NCI-H2227 treated with DMSO at 0.1 percent for 48 hours (cell line): Measurements from ENCODE around the gene NPAS3.

Experiments used
- DNase-seq: peaks from one replicate; lab custom pipeline; 2025; lab: John Stamatoyannopoulos, UW

The NPAS3 gene

GRCh38 chr14:33016613-33017012 lies 77.9 kb downstream of the NPAS3 start:
- no peak for DNase-seq

DNA sequence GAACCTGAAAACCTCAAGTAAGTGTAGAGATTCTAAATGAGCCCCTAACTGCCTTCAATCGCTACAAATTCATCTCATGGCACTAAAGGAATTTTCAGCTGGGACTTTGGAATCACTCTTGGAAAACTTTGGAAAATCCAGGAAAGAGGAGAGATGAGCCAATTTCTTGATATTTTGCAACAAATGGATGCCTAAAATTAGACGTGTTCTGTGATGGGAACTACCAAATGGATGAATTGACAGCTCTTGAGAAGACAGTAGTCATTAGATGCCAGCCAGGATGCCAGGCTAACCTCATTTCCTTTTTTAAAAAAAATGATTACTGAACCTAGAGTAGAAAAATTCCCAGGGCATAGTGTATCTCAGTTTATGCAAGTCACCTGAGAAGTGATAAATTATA lies 78.3 kb downstream of the NPAS3 start:
- DNase-seq, result no peak

- no peak for DNase-seq
Measured at GRCh38 chr14:33019346-33019745, 80.7 kb downstream of the NPAS3 start.

GRCh38 chr14:33026850-33027430 lies 88.3 kb downstream of the NPAS3 start:
- no peak for DNase-seq

GRCh38 chr14:33029511-33029910 lies 90.8 kb downstream of the NPAS3 start:
- DNase-seq, result no peak

GRCh38 chr14:33030386-33030785 lies 91.7 kb downstream of the NPAS3 start:
- no peak for DNase-seq

DNA sequence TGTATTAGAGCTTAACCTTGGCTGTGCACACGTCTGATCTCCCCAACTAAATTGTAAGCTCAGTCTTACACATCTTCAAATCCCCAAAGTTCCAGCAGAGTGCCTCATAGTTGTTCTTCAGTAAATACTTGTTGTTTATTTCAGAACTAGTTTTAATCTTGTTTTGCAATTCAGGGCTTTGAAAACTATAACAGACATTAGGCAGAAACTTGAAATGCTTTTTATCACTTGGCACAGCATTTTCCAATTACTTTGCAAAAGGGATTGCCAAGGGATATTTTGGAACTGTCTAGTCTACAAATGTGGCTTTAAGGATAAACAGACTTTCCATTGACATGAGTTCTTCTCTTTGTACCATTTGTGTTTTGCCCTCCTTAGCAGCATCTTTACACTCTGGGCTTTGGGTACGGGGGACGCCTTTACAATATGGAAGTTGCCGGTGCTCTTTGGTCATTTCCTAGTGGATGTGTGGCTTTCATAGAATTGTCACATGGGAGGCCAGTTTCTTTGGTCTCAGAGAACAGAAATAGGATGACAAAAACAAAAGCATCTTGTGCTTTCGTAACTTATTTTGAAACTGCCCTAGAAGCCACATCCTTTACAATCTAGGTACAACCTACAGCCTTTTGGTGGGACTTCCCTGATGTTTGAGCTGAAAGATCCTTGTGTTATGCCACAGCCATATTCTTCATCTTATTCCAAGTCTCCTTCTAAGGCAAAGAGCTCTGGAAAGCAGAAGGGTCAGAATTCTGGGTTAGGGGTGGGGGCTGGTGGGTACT lies 96.9 kb downstream of the NPAS3 start:
- no peak for DNase-seq

DNA sequence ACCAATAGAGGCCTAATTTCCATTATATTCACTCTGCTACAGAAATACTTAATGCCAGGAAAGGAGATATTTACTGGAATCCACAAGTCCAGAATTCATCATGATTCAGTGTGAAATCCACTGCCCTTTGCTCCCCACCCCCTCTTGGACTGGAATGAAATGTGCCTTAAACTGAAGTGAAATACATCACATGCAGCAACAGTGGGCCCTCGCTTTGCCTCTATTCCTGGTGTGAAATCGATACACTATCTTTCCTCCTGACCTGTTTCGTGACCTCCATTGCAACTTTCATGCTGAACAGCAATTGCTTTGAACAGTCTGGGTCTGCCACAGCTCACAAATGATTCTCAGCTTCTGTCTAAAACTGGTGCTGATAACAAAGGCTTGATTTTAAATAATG lies 100.6 kb downstream of the NPAS3 start:
- DNase-seq, result peak; percentile 70

DNA sequence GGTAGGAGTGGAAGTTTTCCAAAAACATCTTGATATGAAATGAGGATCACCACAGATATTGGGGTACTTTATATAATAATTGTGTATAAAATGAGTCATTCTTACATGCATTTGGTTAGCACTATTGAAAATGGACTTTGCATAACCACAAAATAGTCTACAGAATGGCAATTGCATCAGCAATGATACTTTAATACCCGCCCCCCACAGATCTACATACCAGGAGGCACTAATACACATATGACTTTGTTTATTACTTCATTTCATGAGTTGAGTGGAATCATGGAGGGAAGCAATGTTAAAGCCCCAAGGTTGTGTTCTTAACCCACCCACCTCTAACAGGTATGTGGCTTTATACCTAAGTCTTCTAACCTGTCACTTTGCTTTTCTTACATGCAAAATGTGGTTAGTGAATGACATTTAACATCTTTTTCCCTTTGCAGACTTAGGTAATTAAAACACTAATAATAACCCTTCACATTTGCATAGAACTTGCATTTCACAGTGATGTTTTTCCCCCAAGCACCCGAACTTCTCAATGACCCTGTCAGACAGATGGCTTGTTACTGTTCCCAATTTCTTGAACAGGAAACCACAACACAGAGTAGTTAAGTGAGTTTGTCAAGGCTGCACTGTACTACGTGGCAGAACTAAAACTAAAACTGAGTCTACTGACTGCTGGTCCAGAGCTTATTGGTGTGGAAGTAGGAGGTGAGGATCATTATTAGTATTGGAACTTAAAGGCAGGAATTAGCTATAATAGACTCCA lies 101.9 kb downstream of the NPAS3 start:
- DNase-seq, result no peak

GRCh38 chr14:33042591-33042990 lies 103.9 kb downstream of the NPAS3 start:
- no peak for DNase-seq

- DNase-seq, result no peak
Measured at GRCh38 chr14:33045760-33046159, 107.1 kb downstream of the NPAS3 start.

- peak; percentile 86 for DNase-seq
Measured at GRCh38 chr14:33052943-33053342, 114.3 kb downstream of the NPAS3 start.

GRCh38 chr14:33056213-33056612 lies 117.5 kb downstream of the NPAS3 start:
- DNase-seq, result no peak

DNA sequence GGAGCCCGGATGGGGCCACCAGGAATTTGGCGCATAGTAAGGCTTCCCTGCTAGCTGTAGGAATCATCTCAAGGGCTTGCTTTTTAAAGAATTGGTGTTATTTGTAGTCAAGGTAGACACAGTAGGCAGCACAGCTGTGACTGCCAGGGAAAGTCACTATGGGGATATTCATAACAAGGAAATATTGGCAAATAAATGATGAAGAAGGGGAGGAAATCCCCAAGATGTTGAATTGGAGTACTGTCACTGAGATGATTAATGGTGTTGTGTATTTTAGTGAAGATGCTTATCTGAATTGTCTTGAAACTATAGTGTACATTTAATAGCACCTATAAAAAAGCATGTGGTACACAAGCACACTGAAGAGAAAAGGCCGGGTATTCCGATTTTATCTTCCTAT lies 118.9 kb downstream of the NPAS3 start:
- peak; percentile 23 for DNase-seq

- DNase-seq, result no peak
Measured at GRCh38 chr14:33061667-33062325, 123.1 kb downstream of the NPAS3 start.

- DNase-seq, result no peak
Measured at GRCh38 chr14:33062476-33062875, 123.8 kb downstream of the NPAS3 start.

DNA sequence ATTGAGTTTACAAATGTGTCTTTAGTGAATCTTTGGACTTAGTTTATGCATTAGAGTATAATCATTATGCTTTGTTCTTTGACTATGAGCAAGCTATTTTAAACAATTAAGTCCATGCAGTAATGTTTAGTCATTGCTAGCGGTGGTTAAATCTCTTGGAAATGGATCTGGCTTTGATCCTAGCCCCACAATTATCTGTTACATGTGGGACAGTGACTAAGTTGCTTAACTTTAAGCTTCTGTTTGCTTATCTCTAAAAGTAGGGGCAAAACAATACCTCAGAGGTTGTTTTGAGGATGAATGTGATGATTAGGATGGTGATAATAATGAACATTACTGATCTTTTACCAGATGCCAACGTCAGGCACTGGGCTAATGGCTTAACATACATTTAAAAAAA lies 124.2 kb downstream of the NPAS3 start:
- no peak for DNase-seq

DNA sequence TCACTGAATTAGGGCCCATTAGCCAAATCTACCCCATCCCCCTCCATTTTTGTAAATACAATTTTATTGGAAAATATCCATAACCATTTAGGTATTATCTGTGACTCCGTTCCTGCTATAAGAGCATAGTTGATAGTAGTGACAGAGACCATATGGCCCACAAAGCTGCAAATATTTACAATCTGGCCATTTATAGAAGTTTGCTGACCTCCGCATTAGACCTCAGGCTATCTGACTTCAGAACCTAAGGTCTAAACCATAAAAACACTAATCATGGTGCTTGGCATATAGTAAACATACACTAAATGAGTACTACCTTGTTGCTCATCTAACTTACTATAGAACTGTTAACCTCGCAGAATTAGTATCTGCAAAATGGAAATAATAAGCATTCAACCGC lies 124.8 kb downstream of the NPAS3 start:
- no peak for DNase-seq

GRCh38 chr14:33065634-33066033 lies 127.0 kb downstream of the NPAS3 start:
- DNase-seq, result no peak

- no peak for DNase-seq
Measured at GRCh38 chr14:33068040-33068439, 129.4 kb downstream of the NPAS3 start.

GRCh38 chr14:33068626-33069025 lies 129.9 kb downstream of the NPAS3 start:
- no peak for DNase-seq

DNA sequence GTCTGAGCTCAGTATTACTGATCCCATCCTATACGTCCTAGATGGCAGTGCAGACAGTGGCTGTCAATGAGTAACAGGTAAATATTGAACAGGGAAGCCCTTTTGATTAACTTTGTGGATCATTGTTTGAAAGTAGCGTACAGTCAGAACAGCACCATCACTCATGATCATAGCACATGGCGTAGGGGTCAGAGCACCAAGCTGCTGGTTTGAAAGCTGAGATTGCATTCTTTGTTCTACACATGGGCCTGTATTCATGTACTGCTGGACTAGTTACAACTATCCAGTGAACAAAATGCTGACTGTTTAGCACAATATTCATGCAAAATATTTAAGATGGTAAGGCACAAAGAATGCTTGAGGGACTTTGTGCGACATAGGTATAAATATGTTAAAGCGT lies 131.8 kb downstream of the NPAS3 start:
- DNase-seq, result no peak

DNA sequence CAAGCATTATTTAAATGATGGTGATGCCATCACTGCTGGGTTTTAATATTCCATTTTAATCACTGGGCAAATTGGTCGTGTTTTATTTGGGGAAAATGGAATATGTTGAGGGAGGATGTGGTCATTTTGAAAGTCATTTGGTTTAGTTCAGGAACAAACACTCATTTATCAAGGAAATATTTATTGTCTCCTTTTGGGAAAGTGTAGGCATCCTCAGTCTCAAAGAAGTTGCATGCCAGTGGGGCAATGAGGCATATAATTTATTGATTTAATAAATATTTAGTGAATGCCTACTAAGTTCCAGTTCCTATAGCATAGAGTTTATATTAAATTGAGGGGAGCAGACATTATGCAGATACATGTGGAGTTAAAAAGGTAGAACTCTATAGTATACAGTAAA lies 134.3 kb downstream of the NPAS3 start:
- no peak for DNase-seq
